Neural cell (in vitro differentiated cells): Measurements from ENCODE around the gene HOXC12. TPM values are rescaled to one million over a fixed set of nuclear protein-coding genes. Genes with fewer than 3 reads are reported as not detected.

Experiments
- H2AFZ ChIP-seq: fragments of 200-600, 300-800 bp; sonication (generic), shearing (Covaris generic); 2 replicates; pipeline ENCODE4 v1.6.0; 2014; ENCODE audit warnings: low read depth, mild to moderate bottlenecking, antibody characterized with exemption, low read length, moderate library complexity
- H3F3A ChIP-seq: fragments of 200-600 bp; shearing (Covaris generic); 2 replicates; pipeline ENCODE4 v1.6.1; 2016; ENCODE audit warnings: mild to moderate bottlenecking, moderate library complexity, mixed read lengths, antibody characterized with exemption, low read length; ENCODE audit not compliant: insufficient read depth, poor library complexity, severe bottlenecking
- H3K27ac ChIP-seq: fragments of 200-600, 300-800 bp; sonication (generic), shearing (Covaris generic); 2 replicates; pipeline ENCODE4 v1.5.1; 2014; ENCODE audit warnings: mild to moderate bottlenecking, low read length, moderate library complexity
- H3K27me3 ChIP-seq: fragments of 300-800, 200-600 bp; sonication (generic), shearing (Covaris generic); 2 replicates; pipeline ENCODE4 v1.6.0; 2014; ENCODE audit warnings: mild to moderate bottlenecking, low read depth, low read length, moderate library complexity; ENCODE audit not compliant: insufficient read depth
- H3K36me3 ChIP-seq: fragments of 300-800, 200-600 bp; sonication (generic), shearing (Covaris generic); 2 replicates; pipeline ENCODE4 v1.5.1; 2014; ENCODE audit warnings: mild to moderate bottlenecking, antibody characterized with exemption, low read length, moderate library complexity; ENCODE audit not compliant: insufficient read depth
- H3K4me2 ChIP-seq: fragments of 300-800, 200-600 bp; sonication (generic), shearing (Covaris generic); 2 replicates; pipeline ENCODE4 v1.6.0; 2014; ENCODE audit warnings: mild to moderate bottlenecking, low read length
- H3K4me3 ChIP-seq: fragments of 300-800, 200-600 bp; sonication (generic), shearing (Covaris generic); 2 replicates; pipeline ENCODE4 v1.5.1; 2014; ENCODE audit warnings: mild to moderate bottlenecking, low read length, moderate library complexity
- H3K79me2 ChIP-seq: fragments of 200-600 bp; shearing (Covaris generic); replicated peaks from 2 replicates; pipeline ENCODE4 v1.6.0; 2014; ENCODE audit warnings: mild to moderate bottlenecking, low read length, moderate library complexity; ENCODE audit not compliant: insufficient read depth
- H3K9ac ChIP-seq: fragments of 300-800, 200-600 bp; sonication (generic), shearing (Covaris generic); 2 replicates; pipeline ENCODE4 v1.6.1; 2016; ENCODE audit warnings: mild to moderate bottlenecking, low read length, mixed read lengths
- H3K9me2 ChIP-seq: fragments of 200-600 bp; shearing (Covaris generic); 2 replicates; pipeline ENCODE4 v1.6.1; 2016; ENCODE audit warnings: mild to moderate bottlenecking, low read length, mixed read lengths; ENCODE audit not compliant: insufficient read depth
- H3K9me3 ChIP-seq: fragments of 200-600, 300-800 bp; sonication (generic), shearing (Covaris generic); 2 replicates; pipeline ENCODE4 v1.6.1; 2016; ENCODE audit warnings: mild to moderate bottlenecking, mixed run types, low read length, moderate library complexity, mixed read lengths
- H4K20me1 ChIP-seq: fragments of 200-600 bp; shearing (Covaris generic); 2 replicates; pipeline ENCODE4 v1.6.1; 2016; ENCODE audit warnings: mild to moderate bottlenecking, mixed run types; ENCODE audit not compliant: insufficient read depth
- CTCF ChIP-seq: fragments of 450-650 bp; IDR thresholded peaks from 2 replicates; pipeline ENCODE4 v1.5.1; 2014; ENCODE audit warnings: antibody characterized with exemption, mild to moderate bottlenecking, moderate library complexity; ENCODE audit not compliant: poor library complexity, severe bottlenecking
- EP300 ChIP-seq: fragments of 450-650 bp; conservative IDR thresholded peaks from 2 replicates; pipeline ENCODE4 v1.6.1; 2014; ENCODE audit warnings: antibody characterized with exemption, mild to moderate bottlenecking, moderate library complexity; ENCODE audit not compliant: poor library complexity, severe bottlenecking
- MXI1 ChIP-seq: fragments of 450-650 bp; conservative IDR thresholded peaks from 2 replicates; pipeline ENCODE4 v1.6.1; 2014; ENCODE audit warnings: antibody characterized with exemption, mild to moderate bottlenecking; ENCODE audit not compliant: poor library complexity, severe bottlenecking
- POLR2AphosphoS5 ChIP-seq: IDR thresholded peaks from 2 replicates; pipeline ENCODE4 v1.6.1; 2012
- RAD21 ChIP-seq: fragments of 450-650 bp; conservative IDR thresholded peaks from 2 replicates; pipeline ENCODE4 v1.6.1; 2014; ENCODE audit warnings: antibody characterized with exemption, mild to moderate bottlenecking, moderate library complexity
- REST ChIP-seq: IDR thresholded peaks from 2 replicates; pipeline ENCODE4 v1.6.1; 2012; ENCODE audit warnings: borderline replicate concordance
- SMC3 ChIP-seq: fragments of 450-650 bp; conservative IDR thresholded peaks from 2 replicates; pipeline ENCODE4 v1.6.1; 2014; ENCODE audit warnings: antibody characterized with exemption, mild to moderate bottlenecking, moderate library complexity; ENCODE audit not compliant: poor library complexity
- TAF1 ChIP-seq: IDR thresholded peaks from 2 replicates; pipeline ENCODE4 v1.6.1; 2012; ENCODE audit warnings: low read depth
- polyA plus RNA-seq: library from polyadenylated mRNA; depleted of rRNA; stranded (reverse); fragments of >200 nt; gene quantifications from 2 replicates; pipeline ENCODE4 v1.2.3, GENCODE V29; 2014

Gene HOXC12
- polyA plus RNA-seq, 1 donor from 2014 or later: not detected

DNA sequence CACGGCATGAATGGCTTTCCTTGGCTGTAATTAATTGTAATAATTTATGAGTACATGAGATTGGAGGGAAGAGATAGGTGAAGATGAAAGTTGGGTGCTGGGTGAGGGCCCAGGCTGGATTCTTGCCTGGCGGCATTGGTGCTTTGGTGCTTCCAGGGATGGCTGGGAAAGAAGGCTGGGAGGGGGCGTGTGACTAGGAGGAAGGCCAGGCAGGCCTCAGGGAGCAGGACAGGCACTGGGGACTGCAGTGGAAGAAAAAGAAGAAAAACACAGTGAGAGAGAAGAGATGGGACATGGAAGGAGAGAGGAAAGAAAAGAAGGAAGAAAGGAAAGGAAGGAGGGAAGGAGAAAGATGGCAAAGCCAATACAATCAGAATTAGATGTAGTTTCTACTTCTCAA lies 48.9 kb downstream of the HOXC12 start:
- Histone ChIP-seq H3K9me3 (no peaks in the 10 kb centered on the region), H2AFZ (no peak overlapping the region), H3K79me2 (no peaks in the 10 kb centered on the region), H3K4me2 (no peak overlapping the region), H3K4me3 (no peak overlapping the region), H3K36me3 (no peaks in the 10 kb centered on the region), H3K27me3 (peaks cover 100% of the 10 kb centered on the region), H3K9me2 (no peaks in the 10 kb centered on the region), H3K27ac (no peak overlapping the region), H4K20me1 (no peaks in the 10 kb centered on the region), H3F3A (no peaks in the 10 kb centered on the region), H3K9ac (no peak overlapping the region)
- TF ChIP-seq CTCF (no peak), TAF1 (no peak)

DNA sequence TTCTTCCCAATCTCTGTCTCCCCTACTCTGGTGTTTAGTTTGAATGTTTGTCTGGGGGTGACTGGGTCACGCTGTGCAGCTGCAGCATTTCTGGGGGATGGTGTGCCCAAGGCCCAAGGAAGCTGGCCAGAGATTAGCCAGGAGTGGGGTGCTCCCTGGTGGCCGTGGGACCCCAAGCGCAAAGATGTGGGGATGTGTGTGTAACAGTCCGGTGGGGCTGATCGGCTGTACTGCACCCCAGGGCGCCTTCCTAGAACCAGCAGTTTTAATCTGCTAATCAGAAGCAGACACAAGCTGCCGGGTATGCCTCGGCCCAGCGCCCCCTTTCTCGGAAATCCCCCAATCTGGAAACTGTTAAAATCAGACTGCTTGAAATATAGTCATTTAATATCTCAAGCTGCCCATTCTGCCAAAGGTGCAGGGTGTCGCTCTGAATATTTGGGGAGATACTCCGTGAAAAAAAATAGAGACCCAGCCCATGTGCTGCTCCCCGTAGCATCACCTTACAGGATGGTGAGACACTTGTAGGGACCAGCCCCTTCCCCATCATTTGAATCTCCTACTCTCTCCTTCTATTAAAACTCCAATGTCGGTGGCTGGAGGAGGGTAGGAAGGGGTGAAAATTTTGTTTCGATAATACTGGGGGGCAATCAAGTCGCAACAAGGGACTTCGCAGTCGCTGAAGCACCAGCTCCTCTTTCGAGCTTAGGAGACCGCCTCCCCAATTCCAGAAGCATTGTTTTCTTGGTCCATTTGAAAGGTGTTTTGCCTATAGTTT lies 49.5 kb downstream of the HOXC12 start:
- H3K27me3 ChIP-seq: peaks cover 99% of the 10 kb centered on the region
- H2AFZ ChIP-seq: no peak overlapping the region
- H3K9me2 ChIP-seq: no peaks in the 10 kb centered on the region
- H3K4me2 ChIP-seq: no peak overlapping the region
- H3K79me2 ChIP-seq: no peaks in the 10 kb centered on the region
- no peak overlapping the region for H3K27ac ChIP-seq
- H3K36me3 ChIP-seq: no peaks in the 10 kb centered on the region
- no peaks in the 10 kb centered on the region for H3K9me3 ChIP-seq
- H3F3A ChIP-seq: no peaks in the 10 kb centered on the region
- H3K4me3 ChIP-seq: no peak overlapping the region
- no peak overlapping the region for H3K9ac ChIP-seq
- TF ChIP-seq EP300 (no peak), MXI1 (no peak), CTCF (peak; percentile 44), RAD21 (peak; percentile 53), SMC3 (peak; percentile 55), POLR2AphosphoS5 (no peak), TAF1 (no peak), REST (no peak)
- no peaks in the 10 kb centered on the region for H4K20me1 ChIP-seq
